ENCODE data around the gene LRRC8D.

DNA sequence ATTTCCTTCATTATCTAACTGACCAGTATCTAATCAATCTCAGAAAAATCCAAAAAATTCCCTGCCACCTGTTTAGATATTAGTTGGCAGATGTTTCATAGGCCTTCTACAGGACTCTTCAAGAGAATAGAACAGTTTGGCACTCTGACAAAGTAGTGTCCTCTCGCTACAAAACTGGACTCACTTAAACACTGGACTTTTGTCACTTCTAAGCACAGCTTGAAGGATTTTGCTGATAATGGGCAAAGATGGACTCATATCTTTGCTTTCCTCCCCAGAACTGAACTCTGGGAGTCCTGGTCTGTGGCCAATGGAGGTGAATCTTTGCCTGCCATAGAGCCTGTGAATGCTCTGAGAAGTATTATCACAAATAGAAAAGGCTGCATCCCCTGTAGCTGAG is 115.9 kb downstream of the LRRC8D start:
- TF ChIP-seq, protein P1, sequence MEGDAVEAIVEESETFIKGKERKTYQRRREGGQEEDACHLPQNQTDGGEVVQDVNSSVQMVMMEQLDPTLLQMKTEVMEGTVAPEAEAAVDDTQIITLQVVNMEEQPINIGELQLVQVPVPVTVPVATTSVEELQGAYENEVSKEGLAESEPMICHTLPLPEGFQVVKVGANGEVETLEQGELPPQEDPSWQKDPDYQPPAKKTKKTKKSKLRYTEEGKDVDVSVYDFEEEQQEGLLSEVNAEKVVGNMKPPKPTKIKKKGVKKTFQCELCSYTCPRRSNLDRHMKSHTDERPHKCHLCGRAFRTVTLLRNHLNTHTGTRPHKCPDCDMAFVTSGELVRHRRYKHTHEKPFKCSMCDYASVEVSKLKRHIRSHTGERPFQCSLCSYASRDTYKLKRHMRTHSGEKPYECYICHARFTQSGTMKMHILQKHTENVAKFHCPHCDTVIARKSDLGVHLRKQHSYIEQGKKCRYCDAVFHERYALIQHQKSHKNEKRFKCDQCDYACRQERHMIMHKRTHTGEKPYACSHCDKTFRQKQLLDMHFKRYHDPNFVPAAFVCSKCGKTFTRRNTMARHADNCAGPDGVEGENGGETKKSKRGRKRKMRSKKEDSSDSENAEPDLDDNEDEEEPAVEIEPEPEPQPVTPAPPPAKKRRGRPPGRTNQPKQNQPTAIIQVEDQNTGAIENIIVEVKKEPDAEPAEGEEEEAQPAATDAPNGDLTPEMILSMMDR (IDR thresholded peaks at IDR 0.05): no peak
- TF ChIP-seq POLR2AphosphoS5 (IDR thresholded peaks at IDR 0.05): no peak
